ENCODE data around the gene TC2N. TPM values are rescaled to one million over a fixed set of nuclear protein-coding genes. Genes with fewer than 3 reads are reported as not detected.
A peak's percentile ranks its signal among the peaks of the same experiment; 100 is the strongest.

Gene TC2N
- total RNA-seq, 1 experiment from 2014 or later = 15.9 TPM

DNA sequence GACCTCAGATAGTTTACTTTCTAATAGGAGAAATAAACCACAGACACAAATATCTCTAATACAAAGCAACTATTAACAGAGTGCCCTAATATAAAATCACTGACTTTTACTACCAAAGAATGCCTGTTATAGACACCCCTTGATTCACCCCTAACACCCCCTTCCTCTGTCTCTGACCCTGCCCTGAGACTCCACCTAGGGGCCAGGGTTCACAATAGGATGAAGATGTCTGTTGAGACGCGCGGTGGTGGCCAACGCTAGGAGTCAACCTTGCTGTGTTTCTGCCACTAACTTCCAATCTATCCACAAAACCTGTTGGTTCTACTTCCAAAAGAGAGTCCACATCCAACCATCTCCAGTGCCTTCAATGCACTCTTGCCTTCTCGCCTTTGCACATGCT is 10.9 kb upstream of the TC2N start:
- BruUV-seq (replicated peaks) = no TSS peak
- ChIA-PET RAD21 (ENCODE audit: low non-redundant PET in 1 of 2, low total read pairs in 2 of 2, uncharacterized antibody in 2 of 2, unreplicated experiment in 2 of 2) (no interaction called here), POLR2A (no interaction called here), CTCF (no interaction called here)
- peaks cover 0 to 7% of the 10 kb centered on the region in 2 experiments; a peak in 1 of 4 replicates for H3K4me1 ChIP-seq (ENCODE audit: control insufficient read depth in 1 of 2, insufficient read depth in 2 of 2, low read length in 2 of 2)
- no peaks in the 10 kb centered on the region for H3K9me3 ChIP-seq (ENCODE audit: control insufficient read depth in 1 of 2, insufficient read depth in 1 of 2, low read depth in 1 of 2, low read length in 2 of 2)
- H3K27ac ChIP-seq (ENCODE audit: low read depth, low read length) = no peak overlapping the region
- H2AFZ ChIP-seq (ENCODE audit: low read depth, low read length, poor library complexity, severe bottlenecking) = no peak overlapping the region
- H3K9me2 ChIP-seq (ENCODE audit: insufficient read depth) = no peaks in the 10 kb centered on the region
- no peak for ATAC-seq
- TF ChIP-seq FOSL1 (IDR thresholded peaks at IDR 0.05; ENCODE audit: low read depth) (no peak), RAD21 (IDR thresholded peaks at IDR 0.05; ENCODE audit: low read depth) (0 out of 2 replicates have a peak, but pooled peaks have one; percentile 6)
- no peaks in the 10 kb centered on the region for H3K27me3 ChIP-seq (ENCODE audit: insufficient read depth, low read length)
- no peaks in the 10 kb centered on the region for H3K36me3 ChIP-seq (ENCODE audit: control insufficient read depth in 1 of 2, insufficient read depth in 2 of 2, low read length in 2 of 2)
- intact Hi-C loops (cut with micrococcal nuclease) = no loop called here
- H3K9ac ChIP-seq (ENCODE audit: low read length) = no peak overlapping the region
- DNase-seq (ENCODE audit: low read depth, low spot score) = no peak
- H3K4me3 ChIP-seq (replicated peaks in 1 of 2; ENCODE audit: low read depth in 1 of 2, low read length in 2 of 2) = no peak overlapping the region
- no peak overlapping the region for H3K4me2 ChIP-seq (ENCODE audit: low read length)
- H3K79me2 ChIP-seq (ENCODE audit: insufficient read depth, low read length) = no peaks in the 10 kb centered on the region
- H4K20me1 ChIP-seq (ENCODE audit: insufficient read depth) = no peaks in the 10 kb centered on the region

DNA sequence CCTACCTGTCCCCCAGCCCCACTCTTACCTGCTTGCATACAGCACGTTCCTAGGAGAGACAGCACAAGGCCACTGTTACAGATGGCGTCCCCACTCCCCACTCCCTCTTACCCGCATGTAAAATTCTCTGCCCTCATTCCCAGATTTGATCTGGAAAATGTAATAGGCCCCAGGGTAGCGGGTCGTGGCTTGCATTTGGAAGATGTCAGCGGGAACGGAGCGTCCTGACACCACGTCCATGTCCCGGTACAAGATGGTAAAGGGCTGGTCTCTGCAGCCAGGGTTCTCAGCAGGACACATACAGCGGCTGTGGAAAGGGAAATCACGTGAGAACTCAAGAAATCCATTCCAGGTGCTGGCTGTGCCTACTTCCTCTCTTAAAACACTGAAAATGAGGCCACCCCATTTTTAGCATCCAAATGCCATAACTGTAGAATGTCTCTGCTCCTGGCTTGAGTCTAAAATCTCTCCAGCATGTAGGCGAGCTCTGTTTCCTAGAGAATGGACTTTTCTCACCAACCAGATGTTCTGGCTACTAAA is 10.1 kb upstream of the TC2N start:
- no peaks in the 10 kb centered on the region for H4K20me1 ChIP-seq (ENCODE audit: insufficient read depth)
- TF ChIP-seq ZNF274 (IDR thresholded peaks at IDR 0.05; ENCODE audit: low read depth, low read length) = no peak
- TF ChIP-seq SIN3A (IDR thresholded peaks at IDR 0.05; ENCODE audit: low read depth) = no peak
- TF ChIP-seq, protein P1, sequence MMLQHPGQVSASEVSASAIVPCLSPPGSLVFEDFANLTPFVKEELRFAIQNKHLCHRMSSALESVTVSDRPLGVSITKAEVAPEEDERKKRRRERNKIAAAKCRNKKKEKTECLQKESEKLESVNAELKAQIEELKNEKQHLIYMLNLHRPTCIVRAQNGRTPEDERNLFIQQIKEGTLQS (IDR thresholded peaks at IDR 0.05) = no peak
- no peak for TF ChIP-seq RAD21 (IDR thresholded peaks at IDR 0.05; ENCODE audit: low read depth)
- TF ChIP-seq POLR2A (IDR thresholded peaks at IDR 0.05; ENCODE audit: borderline replicate concordance, extremely low read depth, insufficient read depth, insufficient read length) = no peak
- no TSS peak for BruUV-seq (replicated peaks)
- H3K9ac ChIP-seq (ENCODE audit: low read length) = no peak overlapping the region
- CTCF ChIA-PET = no interaction called here
- H3K9me3 ChIP-seq (ENCODE audit: control insufficient read depth in 1 of 2, insufficient read depth in 1 of 2, low read depth in 1 of 2, low read length in 2 of 2) = no peaks in the 10 kb centered on the region
- no peak overlapping the region for H3K27ac ChIP-seq (ENCODE audit: low read depth, low read length)
- no peak overlapping the region for H3K4me3 ChIP-seq (replicated peaks in 1 of 2; ENCODE audit: low read depth in 1 of 2, low read length in 2 of 2)
- no peak overlapping the region for H3K4me2 ChIP-seq (ENCODE audit: low read length)
- DNase-seq (ENCODE audit: low read depth, low spot score) = no peak
- peaks cover 0 to 11% of the 10 kb centered on the region in 2 experiments; a peak in 2 of 4 replicates for H3K4me1 ChIP-seq (ENCODE audit: control insufficient read depth in 1 of 2, insufficient read depth in 2 of 2, low read length in 2 of 2)
- RAD21 ChIA-PET (ENCODE audit: low non-redundant PET in 1 of 2, low total read pairs in 2 of 2, uncharacterized antibody in 2 of 2, unreplicated experiment in 2 of 2) = no interaction called here
- POLR2A ChIA-PET = no interaction called here
- H3K36me3 ChIP-seq (ENCODE audit: control insufficient read depth in 1 of 2, insufficient read depth in 2 of 2, low read length in 2 of 2) = no peaks in the 10 kb centered on the region
- no peaks in the 10 kb centered on the region for H3K9me2 ChIP-seq (ENCODE audit: insufficient read depth)
- no peak overlapping the region for H2AFZ ChIP-seq (ENCODE audit: low read depth, low read length, poor library complexity, severe bottlenecking)
- intact Hi-C loops (cut with micrococcal nuclease) = no loop called here
- ATAC-seq = no peak
- no peaks in the 10 kb centered on the region for H3K79me2 ChIP-seq (ENCODE audit: insufficient read depth, low read length)
- H3K27me3 ChIP-seq (ENCODE audit: insufficient read depth, low read length) = no peaks in the 10 kb centered on the region
